ENCODE results near the gene ITGAX. TPM values are rescaled to one million over a fixed set of nuclear protein-coding genes. Genes with fewer than 3 reads are reported as not detected.

The ITGAX gene
- total and polyA plus RNA-seq, 10 donors = 8.9 to 330 (median 123) TPM

GRCh38 chr16:31356566-31357323 lies 1.8 kb downstream of the ITGAX start:
- H3K4me1 ChIP-seq = peaks cover 4 to 79% (median 54%) of the 10 kb centered on the region in 6 donors
- peak overlapping the region in 7 of 8 donors; percentile 3 to 91 (median 81) for H3K27ac ChIP-seq
- no peaks in the 10 kb centered on the region for H3K9me3 ChIP-seq
- H3K4me3 ChIP-seq = peak overlapping the region in 6 of 8 donors; percentile 18 to 65 (median 32)
- H3K27me3 ChIP-seq (replicated peaks in 1 of 7) = no peaks in the 10 kb centered on the region
- H3K36me3 ChIP-seq = peaks cover 0 to 16% (median 0%) of the 10 kb centered on the region in 6 donors
- peak; percentile 83 for DNase-seq
- 54 to 69% (median 58%) methylated on average over 18 to 28 of the region's 28 CpGs for WGBS, 5 donors
- intact Hi-C loops (cut with DNase I; ENCODE audit: low total_unique reads) = no loop called here
- TF ChIP-seq POLR2A (IDR thresholded peaks at IDR 0.05) = no peak
- peak in 1 of 3 donors; percentile 38 for TF ChIP-seq POLR2AphosphoS5 (IDR thresholded peaks at IDR 0.05)
- no peak for TF ChIP-seq CTCF (IDR thresholded peaks at IDR 0.05 in 8 of 11, conservative IDR thresholded peaks at IDR 0.05 in 3 of 11)

- H3K9me3 ChIP-seq = no peaks in the 10 kb centered on the region
- TF ChIP-seq CTCF (IDR thresholded peaks at IDR 0.05 in 8 of 11, conservative IDR thresholded peaks at IDR 0.05 in 3 of 11) (peak in 2 of 11 experiments; percentile 15 to 26), POLR2A (IDR thresholded peaks at IDR 0.05) (no peak), POLR2AphosphoS5 (IDR thresholded peaks at IDR 0.05) (peak in 1 of 3 donors; percentile 34)
- WGBS, 5 donors = 52 to 65% (median 54%) methylated on average over 18 of the region's 18 CpGs
- H3K27me3 ChIP-seq (replicated peaks in 1 of 7) = no peaks in the 10 kb centered on the region
- peaks cover 0 to 20% (median 0%) of the 10 kb centered on the region in 6 donors for H3K36me3 ChIP-seq
- H3K4me3 ChIP-seq = peak overlapping the region in 5 of 8 donors; percentile 18 to 65 (median 33)
- intact Hi-C loops (cut with DNase I; ENCODE audit: low total_unique reads) = no loop called here
- peak overlapping the region in 5 of 8 donors; percentile 3 to 91 (median 91) for H3K27ac ChIP-seq
- peak; percentile 70 for DNase-seq
- H3K4me1 ChIP-seq = peaks cover 4 to 71% (median 46%) of the 10 kb centered on the region in 6 donors
Observed at GRCh38 chr16:31357324-31358109, 2.5 kb downstream of the ITGAX start.

DNA sequence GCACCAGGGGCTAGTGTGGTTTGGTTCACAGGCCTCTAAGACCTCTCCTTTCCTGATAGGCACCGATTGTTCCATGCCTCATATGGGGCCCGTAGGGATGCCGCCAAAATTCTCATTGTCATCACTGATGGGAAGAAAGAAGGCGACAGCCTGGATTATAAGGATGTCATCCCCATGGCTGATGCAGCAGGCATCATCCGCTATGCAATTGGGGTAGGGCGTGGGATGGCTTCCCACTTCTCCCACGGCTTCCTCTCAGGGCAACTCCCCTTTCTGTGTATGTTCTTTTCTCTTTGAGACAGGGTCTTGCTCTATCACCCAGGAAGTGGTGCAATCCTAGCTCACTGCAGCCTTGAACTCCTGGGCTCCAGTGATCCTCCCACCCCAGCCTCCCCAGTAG lies 5.3 kb downstream of the ITGAX start:
- Histone ChIP-seq H3K27me3 (replicated peaks in 1 of 7) (no peaks in the 10 kb centered on the region), H3K27ac (peak overlapping the region in 1 of 8 donors; percentile 9), H3K9me3 (no peaks in the 10 kb centered on the region), H3K36me3 (peaks cover 0 to 36% (median 0%) of the 10 kb centered on the region in 6 donors), H3K4me3 (no peak overlapping the region), H3K4me1 (peaks cover 2 to 64% (median 23%) of the 10 kb centered on the region in 6 donors)
- WGBS, 5 donors = 69 to 90% (median 72%) methylated on average over 7 of the region's 7 CpGs
- no peak for TF ChIP-seq CTCF (IDR thresholded peaks at IDR 0.05 in 8 of 11, conservative IDR thresholded peaks at IDR 0.05 in 3 of 11)
- TF ChIP-seq POLR2AphosphoS5 (IDR thresholded peaks at IDR 0.05) = no peak
- TF ChIP-seq POLR2A (IDR thresholded peaks at IDR 0.05) = no peak
- intact Hi-C loops (cut with DNase I; ENCODE audit: low total_unique reads) = no loop called here
- peak; percentile 55 for DNase-seq
